HG03097 (cell line): ENCODE results near the gene RAD51B.

ENCODE experiments used
- ATAC-seq: cut with Tn5 transposase; IDR thresholded peaks from one replicate; pipeline ENCODE4 v1.9.1; 2021; ENCODE audit not compliant: unreplicated experiment, low FRiP score

RAD51B gene

DNA sequence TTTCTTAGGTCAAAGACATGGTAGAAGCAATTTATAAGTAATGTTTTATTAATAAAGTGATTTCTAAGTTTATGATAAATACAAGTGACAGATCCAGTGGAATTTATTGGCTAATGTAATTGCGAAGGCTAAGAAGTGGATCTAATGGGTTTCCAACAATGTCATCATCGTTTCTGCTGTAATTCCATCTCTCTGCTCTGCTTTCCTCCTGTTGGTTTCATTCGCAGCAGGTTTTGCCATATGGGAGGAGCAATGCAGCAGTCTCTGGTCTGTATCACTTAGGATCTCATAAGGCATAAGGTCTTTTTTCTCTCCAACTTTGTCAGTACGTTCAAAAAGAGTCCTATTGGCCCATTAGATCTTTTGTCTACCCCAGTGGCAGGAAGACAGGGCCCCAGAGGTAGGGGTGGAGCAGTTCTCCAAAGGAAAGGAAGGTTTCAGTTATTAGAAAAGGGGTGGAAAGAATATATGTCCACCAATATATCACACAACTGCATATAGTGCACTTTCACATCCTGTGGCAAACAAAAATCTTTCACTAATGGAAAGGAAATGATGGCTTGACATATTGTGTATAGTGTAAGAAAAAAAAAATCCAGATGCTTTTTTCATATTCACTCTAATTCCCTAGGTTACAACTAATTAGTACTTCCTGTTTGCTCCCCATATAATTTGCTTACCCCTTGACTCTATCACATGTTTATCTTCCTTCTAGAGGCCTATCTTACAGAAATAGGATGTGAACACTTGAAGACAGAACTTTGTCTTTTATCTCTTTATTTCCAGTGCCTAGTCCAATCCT, 522.0 kb downstream of the RAD51B start:
- peak; percentile 49 for ATAC-seq

DNA sequence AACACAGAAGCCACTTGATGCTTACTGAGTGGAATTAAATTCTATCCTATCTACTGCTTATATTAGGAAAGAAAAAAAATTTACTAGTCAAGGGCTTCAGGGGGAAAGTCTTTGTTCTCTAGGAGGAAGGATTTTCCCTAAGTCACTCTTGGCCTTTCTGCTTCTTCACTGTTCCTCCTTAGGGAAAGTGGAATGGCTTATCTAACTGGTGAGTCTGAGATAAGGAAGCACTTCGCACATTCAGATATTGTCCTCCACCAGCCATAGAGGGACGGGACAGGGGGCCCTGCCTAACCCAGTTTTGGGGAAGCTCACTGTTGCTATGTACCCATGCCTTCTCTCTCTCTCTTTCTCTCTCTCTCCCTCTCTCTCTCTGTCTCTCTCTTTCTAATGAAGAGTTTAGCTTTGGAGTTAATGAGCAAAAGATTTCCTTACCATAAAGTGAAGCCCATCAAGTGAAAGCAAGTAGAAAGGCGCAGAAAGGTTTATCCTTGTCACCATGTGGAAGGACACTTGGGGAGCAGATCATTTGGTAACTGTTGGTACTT, 522.7 kb downstream of the RAD51B start:
- no peak for ATAC-seq

DNA sequence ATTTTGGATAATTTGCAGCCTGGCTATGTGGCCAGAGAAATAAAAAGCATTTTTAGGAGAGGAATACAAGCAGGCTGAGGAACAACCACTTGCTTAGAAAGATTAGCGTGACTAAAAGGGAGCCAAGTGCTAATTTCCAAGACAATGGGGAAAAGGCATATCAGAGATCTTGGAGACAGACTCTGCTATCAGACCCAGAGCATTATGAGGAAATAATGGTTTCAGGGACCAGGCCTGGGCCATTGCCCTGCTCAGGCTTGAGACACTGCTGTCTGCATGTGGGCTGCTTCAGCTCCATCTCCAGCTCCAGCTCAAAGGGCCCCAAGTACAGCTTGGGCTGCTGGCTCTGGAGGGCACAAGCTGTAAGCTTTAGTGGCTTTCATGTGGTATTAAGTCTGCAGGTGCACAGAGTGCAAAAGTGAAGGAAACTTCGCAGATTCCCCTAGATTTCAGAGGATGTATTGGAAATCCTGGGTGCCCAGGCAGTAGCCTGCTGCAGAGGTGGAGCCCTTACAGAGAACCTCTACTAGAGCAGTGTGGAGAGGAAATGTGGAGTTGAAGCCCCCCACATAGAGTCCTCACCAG, 524.0 kb downstream of the RAD51B start:
- no peak for ATAC-seq

DNA sequence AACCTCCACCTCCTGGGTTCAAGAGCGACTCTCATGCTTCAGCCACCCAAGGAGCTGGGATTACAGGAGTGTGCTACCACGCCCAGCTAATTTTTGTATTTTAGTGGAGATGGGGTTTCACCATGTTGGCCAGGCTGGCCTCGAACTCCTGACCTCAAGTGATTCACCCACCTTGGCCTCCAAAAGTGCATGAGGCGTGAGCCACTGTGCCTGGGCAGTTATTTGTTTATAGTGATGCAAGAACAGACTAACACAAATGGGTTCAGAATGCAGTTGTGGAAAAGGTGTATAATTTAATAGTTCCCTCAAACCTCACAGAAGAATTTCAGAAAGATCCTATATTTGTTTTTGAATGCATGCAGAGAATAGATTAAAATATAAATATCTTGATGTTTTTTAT, 526.2 kb downstream of the RAD51B start:
- ATAC-seq, result no peak

DNA sequence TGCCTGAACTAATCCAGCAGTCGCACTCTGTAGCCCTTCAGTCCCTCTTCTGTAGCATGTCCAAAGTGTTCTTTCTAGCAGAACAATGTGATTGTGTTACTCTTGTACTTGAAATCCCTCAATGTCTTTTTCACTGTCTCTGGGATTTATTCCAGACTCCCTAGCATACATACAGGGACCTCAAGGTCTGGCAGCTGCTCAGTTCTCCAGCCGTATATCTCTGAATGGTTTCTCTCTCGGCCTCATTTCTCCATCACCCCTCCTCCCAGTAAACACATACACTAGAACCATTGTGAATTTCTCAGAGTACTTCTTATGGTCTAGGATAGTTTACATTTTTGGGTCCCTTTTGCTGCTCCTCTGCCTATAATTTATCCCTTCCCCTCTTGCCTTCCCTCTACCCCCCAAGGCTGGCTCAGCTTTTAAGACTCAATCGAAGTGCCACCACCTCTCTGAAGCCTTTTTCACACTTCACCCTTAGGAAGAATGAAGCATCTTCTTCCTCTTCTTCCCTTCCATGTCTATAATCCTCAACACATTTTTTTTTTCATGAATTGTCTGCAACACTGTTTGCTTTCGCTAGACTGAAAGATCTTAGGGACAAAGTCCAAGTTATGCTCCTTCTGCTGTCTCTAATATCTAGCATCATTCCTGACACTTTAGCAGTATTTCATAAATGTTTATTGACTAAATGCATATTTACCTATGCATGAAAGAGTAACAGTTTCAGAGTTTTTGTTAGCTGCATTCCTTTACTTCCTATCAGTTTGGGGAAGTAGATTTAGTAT, 527.2 kb downstream of the RAD51B start:
- ATAC-seq, result no peak

DNA sequence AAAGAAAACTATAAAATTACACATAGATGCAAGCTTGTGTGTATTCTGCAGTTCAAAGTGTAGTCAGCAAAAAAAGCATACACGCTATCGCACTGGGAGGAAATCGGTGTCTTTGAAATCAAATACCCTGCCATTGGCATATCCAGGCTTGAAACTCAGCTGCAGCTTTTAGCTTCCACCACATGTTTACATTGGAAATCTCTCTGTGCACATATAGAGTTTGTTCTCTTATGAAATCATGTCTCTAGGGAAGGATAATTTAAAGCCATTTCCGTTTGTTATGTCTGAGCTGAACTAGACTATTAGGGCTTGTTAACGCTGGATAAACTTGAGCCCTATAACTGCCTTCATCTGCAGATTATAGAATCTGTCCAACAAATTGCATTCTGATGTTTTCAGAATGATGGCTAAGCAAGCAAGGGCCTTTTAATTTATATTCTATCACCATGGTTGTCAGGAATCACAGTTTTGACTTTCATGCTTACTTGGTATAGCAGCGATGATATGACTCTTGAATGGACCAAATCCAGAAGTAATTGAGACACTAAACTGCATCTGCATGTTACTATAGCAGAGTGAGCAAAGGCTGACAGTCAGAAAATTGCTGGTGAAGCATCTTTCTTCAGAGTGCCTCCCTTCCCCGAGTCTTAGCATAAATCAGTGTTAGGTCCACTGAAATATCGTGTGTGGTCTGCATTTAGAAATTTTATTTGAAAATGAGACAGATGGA, 530.5 kb downstream of the RAD51B start:
- ATAC-seq, result no peak

DNA sequence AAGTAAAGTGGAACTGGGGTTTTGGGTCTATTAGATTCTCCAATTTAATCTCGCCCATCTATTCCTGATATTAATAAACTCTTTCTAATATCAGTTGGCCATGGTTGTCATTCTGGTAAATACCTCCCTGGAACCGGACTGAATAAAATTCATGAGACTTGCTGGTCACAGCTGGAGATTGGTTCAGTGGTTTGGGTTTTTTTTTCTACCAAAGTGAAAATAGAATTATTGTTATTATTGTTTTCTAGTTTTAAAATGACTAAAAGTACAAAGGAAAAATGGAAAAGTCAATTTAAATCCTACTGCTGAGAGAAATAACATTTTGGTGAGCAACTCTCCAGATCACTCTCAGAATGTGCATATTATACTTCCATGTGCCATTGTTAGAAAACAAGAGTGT, 535.8 kb downstream of the RAD51B start:
- ATAC-seq, result no peak

DNA sequence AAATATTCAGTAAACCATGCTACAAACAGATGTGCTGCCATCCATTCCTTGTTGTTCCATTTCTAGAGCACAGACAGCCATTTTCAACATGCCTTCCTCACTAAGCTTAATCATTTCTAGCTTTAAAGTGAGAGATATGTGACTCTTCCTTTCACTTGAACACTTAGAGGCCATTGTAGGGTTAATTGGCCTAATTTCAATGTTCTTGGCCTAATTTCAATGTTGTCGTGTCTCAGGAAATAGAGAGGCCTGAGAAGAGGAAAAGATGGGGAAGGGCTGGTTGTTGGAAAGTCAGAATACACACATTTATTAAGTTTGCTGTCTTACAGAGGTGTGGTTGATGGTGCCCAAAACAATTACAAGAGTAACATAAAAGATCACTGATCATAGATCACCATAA, 538.2 kb downstream of the RAD51B start:
- ATAC-seq, result no peak

DNA sequence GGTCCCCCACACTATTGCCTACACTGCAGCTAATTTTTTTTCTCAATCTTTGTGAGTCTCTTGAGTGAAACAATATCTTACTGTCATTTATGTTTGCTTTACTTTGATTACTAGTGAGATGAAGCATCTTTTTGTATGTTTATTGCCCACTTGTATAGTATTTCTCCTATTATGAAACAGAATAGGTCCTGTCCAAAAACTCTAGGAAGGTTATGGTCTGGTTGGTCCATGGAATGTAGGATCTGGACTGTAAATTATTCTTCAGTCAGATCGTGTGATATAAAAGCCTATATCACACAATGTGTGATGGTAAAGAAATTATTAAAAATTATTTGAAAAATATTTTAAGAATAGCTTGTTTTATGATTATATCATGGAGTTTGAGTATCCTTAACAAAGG, 538.9 kb downstream of the RAD51B start:
- no peak for ATAC-seq

DNA sequence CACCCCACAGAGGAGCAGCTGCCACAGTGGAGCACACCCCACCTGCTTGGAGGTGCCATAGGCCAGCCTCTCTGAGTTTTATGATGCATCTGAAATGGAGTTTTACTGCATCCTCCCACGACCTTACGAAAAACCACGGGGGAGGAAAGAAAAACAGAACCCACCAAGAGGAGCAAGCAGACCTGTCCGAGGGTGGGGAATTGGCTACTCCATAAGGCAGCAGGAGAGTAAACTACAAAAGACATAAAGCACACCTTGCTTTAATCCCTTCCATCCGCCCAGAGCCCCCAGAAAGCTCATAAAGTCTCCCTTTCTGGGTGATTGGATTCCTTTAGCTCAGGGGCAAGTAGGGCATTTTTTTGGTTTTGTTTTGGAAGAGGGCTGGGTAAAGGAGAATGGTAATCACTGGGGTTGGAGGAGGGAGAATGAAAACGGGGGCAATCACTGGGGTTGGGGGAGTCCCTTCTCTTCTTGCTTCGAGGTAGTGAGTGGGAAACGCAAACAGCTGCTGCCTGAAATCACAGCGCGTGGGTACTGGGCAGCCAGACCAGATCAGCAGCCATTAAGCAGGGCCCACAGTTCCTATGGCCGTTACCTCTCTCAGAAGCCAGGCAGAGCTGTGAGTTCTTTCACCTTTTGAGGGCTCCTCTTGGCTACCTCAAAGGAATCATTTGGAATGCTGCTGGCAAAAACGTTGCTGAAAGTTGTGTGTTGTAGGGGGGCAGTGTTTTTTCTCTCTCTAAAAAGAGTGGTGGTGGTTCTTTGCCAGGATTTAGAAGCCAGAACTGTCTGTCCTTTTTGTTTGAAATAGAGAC, 539.6 kb downstream of the RAD51B start:
- ATAC-seq, result no peak

DNA sequence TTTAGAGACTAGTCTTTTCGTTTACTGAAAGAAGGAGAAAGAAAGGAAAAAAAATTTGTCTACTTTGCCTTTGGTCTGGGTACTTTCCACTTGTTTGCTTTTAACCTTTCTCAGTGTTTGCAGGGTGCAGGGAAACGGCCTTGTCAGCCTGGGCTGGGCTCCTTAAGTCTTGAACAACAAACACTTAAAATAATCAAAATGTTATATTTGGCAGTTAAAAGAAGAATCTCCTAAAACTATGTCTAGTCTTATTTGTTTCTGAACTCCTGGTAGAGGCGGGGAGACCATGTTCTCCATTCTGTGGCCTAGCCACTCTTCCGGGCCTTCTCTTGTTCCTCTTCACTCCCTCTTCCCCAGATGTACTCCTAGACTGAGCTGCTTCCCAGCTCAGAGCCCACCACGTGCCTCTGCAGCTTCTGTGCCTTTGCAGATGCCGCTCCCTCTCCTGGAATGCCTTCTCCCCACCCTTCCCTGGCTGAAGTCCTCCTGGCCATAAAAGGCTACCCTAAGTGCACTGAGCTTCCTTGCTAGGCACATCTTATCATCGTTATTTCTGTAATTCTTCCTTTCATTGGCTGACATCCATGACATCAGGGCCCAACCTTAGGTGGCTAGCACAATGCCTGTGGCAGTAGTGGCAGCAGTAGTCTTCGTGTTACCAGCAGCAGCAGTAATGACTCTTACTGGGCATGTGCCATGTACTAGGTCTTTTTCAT, 540.4 kb downstream of the RAD51B start:
- ATAC-seq, result no peak

DNA sequence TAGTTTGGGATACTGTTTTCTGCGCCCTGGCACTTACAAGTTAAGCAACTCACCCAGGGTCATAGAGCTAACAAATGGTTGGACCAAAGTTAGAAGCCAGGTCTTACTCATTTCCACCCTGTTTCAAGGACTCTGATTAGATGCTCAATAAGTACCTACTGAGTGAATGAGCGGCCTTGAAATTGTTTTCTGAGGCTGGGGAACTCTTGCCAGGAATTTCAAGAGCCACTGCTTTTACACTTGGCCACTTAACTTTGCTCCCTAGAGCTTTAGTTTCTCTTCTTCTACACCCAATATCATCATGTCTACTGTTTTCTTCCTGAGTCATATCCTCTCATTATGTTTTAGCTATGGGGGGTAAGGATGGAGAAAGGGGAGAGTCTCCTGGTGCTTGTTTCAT, 541.7 kb downstream of the RAD51B start:
- no peak for ATAC-seq

DNA sequence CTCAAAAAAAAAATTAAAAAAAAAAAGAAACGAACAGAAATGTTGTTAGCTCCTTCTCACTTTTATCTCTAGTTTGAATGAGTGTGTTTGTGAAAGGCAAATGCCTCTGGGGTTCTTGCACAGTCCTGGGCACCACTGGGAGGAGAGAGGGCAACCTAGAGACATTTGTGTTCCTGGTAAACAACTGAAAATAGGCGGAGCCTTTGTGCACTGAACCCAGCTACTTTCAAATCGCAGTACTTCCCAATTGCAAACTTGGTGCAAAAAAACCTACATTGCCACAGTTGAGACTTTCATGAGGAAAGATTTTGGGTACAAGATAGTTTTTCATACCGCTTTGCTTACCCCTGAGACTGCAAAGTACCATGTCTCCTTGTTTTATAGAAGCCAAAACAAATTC, 543.3 kb downstream of the RAD51B start:
- no peak for ATAC-seq

DNA sequence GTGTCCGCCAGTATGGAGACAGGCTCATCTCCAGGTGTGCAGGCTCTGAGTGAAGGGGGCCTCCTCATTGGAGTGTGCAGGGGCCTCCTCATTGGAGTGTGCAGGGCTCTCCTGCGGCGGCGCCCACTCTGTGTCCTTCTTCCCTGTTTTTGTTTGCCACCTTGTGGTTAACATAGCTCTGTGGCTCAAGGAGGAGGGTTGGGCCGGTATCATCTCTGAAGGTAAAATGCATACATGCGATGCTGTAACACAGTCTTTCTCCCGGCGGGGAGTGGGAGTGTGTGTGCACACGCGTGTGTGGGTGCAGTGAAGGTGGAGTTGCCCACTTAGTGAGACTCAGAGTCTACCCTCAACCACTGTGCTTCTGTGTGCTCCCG, 543.9 kb downstream of the RAD51B start:
- no peak for ATAC-seq

DNA sequence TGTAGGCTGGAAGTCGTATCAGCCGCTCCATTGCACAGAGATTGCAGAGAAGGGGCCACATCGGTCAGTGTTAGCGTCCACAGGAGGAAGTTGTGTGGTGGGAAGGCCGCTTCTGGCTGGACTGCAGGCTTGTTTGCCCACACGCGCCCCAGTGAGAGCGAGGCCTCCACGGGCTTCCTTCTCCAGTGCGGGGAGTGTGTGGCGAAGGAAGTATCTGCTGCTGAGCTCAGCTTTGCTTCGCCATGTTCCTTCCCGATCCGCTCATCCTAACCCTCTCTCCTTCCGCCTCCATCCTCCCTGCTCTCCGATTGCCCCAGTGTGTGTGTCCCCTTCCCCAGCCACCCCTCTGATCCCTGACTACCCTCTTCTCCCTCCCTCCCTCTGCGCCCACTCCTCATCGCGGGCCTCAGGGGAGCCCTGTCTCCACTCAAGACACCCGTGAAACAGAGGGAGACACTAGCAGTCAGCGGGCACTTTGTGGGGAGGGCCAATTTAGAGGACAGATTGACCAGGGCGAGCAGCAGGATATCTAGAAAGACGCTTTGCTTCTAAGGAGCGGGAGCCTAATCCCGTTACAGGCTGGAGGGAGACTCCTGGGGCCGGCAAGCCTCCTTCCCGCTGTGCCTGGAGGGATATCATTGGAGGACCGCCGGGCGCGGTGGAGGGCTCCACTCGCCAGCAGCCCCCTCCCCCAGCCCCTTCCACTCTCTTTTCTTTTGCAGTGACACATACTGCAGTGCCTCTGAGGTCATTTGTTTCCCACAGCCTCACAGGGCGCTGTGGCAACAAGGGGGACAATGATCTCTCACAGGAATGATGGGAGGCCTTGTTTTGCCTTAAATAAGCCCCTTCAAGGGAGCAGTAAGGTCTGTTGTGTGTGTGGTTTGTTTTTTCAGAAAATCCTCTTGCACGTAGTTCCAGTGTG, 544.5 kb downstream of the RAD51B start:
- ATAC-seq, result no peak

DNA sequence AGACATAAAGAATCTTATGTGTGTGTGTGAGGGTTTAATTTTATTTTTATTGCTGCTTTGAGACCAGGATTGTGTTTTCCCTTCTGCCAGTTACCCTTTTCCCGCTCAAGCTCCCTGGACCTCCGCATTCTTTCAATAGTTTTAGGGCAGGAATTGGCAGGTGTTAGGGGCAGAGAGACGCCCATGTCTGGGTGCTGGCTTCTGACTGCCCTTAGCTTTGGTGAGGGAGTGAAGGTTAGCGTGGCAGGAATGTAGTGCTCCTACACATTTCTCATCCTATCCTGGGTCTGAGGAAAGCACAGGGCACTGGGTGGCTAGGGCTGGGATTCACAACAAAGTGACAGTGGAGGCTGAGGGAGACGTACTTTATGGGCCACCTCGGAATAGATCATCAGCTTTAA, 545.2 kb downstream of the RAD51B start:
- no peak for ATAC-seq

DNA sequence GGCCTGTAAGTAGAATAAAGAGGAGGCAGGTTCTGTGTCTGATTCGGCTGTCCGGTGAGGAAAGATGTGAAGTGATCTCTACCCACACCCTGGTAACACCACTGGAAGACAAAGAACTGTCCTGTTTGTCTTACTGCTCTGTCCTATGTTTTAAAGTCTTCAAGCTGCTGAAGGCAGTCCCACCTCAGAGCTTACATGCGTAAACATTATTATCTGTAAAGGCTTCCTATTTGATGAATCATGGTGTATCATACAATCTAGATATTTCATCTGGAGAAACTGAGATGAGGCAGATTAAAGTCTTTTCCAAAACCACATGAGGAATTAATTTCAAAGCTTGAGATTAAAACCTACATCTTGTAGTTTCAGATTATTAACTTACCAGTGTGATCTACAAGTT, 545.6 kb downstream of the RAD51B start:
- no peak for ATAC-seq

DNA sequence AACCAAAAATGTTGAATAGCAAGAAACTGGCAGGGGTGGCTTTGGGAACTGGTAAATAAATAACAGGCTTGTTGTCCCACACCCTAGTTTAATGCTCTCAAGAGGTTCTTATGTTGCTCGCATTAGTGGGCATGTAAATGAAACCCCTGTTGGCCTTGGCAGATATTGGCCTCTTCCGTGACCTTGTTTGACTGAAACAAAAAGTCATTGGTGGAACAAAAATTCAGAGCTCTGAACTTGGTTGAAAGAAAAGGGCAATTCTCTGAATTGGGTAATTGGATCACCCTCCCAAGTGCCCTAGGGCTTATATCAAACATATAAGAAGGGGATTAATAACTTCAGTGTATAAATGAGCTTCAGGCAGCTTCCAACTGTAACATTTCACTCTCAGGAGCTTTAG, 547.1 kb downstream of the RAD51B start:
- ATAC-seq, result no peak
